ENCODE results near the gene KDELR3.

The KDELR3 gene

DNA sequence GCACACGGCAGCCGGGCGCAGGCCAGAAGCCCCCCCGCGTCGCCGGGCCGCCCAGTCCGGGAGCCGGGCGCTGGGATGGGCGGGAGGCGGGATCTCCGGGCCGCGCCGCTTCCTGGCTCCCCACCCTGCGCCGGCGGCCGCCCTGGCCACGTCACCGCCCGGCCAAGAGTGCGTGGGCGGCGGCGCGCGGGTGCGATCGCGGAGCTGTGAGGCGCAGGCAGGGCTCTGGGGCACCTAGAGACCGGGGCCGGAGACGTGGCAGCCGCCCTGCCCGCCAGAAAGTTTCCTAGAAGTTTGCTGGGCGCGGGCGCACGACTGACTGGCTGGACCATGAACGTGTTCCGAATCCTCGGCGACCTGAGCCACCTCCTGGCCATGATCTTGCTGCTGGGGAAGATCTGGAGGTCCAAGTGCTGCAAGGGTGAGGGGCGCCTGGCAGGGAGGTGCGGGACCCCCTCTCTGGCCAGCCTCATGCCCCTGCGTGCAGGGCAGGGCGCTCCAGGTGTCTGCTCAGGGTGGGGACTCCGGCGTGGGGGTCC lies at the start of gene KDELR3:
TSS of gene KDELR3 (plus strand) at position 193 of the 539 bp plus-strand sequence. CDS start at position 331, 138 bp downstream.
- peak; percentile 43 for DNase-seq

DNA sequence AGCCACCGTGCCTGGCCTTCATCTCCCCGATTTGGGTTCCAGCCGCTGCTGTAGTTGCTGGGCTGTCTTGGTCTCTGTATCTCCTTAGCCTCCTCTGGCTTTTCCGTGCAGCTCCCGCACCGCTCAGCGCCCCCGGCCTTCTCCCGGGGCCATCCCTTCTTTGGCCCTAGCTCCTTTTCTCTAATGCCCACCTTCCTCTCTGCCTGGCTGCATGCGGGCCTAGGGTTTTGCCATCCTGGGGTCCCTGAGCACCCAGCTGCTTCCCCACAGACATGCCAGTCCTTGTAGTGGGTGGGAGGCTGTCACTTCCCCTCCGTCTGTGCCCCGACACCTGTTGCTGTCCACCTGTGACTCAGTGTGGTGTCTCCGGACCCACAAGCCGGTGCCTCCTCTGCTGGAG lies 49.3 kb upstream of the KDELR3 start:
- DNase-seq: no peak

DNA sequence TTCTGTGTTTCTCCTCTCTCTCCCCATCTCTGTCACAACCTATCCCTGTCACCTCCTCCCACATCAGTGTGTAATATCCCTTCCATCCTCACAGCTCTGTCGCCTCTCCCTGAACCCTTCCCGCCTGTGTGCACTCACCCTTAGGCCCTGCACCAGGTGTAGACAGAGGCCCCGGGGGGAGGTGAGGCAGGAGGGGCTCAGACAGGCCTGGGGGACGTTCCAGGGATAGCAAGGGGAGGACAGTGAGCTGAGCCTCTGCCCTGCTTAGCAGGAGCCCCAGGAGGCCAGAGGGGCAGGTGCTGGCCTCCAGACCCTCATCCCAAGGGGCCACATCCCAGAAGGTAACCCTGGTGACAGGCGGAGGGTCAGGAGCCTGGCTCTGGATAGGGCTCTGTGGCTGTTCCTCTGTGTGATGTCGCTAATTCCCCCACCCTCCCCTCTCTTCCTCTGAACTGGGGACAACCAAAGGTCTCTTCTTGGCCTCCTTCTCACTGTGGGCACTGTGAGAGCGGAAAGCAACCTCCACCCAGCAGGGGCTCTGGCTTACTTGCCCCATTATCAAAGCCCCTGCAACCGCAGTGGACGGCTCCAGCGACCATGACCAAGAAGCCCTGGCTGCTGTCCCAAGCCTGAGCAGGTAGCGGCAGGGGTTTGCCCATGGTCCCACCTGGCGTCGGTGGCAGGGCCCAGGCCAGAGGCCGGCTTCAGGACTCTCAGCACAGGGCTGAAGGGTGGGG lies 48.6 kb upstream of the KDELR3 start:
- DNase-seq: no peak

DNA sequence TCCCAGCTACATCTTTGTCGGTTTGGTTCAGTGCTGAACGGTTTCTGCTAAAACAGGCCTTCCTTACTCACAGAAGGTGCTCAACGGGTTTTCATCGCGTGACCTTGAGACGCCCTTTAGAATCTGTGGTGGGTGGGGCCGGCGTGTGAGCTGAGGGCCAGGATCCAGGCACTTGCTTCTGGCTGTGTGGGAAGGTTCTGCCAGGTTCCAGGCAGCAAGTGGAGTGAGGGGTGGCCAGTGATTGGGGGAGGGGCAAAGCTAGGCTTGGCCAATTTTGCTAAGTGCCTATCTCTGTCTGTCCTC lies 48.1 kb upstream of the KDELR3 start:
- no peak for DNase-seq

DNA sequence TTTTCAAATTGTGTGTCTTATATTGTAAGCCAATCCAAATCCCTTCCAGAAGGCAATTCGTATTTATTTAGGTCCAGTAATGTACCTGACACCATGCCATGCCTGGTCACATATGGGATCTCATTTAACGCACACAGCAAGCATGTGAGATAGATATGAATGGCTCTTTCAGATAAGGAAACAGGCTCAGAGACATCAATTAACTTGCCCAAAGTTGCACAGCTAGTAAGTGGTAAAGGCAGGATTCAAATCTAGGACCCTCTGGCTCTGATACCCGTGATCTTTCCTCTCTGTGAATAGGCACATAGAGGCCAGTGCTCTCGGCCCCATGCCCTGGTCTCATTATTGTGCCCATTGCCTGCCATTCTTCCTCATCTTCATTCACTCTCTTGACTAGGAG lies 47.2 kb upstream of the KDELR3 start:
- no peak for DNase-seq

DNA sequence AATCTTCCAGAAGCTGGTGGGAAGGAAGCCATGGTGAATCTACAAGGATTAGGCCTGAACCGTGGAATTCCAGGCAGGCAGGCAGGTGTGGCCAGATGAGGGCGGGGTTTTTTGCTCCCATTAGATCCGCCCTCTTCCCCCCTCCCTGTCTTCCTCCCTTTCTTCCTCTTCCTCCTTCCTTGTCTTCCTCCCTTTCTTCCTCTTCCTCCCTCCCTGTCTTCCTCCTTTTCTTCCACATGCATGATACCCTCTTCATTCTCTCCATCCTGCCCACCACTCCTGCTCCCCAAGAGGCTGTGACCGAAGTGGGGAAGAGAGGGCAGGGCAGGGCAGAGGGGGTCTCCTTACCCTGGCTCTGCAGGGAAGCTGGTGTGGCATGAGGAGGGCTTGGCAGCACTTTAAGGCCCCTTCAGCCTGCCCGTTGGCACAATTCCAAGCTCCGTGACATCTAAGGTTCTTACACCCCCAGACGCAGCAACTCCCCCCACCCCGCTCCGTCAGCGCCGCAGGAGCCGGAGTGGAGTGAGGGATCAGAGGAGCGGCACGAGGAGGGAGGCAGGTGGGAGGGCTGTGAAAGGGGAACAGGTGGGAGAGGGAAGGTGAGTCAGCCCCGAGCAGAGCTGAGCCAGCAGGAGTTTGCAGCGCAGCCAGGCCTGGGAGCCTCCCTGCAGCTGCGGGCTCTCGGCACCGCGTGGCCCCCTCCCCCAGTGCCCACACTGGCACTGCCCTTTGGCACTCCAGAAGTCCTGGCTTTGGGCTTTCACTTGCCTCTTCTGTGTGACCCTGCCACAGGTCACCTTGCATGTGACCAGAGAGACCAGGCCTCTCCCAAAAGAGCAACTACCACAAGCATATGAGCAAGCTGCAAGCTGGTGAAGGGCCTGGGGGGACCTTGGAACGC lies 45.0 kb upstream of the KDELR3 start:
- peak; percentile 77 for DNase-seq

DNA sequence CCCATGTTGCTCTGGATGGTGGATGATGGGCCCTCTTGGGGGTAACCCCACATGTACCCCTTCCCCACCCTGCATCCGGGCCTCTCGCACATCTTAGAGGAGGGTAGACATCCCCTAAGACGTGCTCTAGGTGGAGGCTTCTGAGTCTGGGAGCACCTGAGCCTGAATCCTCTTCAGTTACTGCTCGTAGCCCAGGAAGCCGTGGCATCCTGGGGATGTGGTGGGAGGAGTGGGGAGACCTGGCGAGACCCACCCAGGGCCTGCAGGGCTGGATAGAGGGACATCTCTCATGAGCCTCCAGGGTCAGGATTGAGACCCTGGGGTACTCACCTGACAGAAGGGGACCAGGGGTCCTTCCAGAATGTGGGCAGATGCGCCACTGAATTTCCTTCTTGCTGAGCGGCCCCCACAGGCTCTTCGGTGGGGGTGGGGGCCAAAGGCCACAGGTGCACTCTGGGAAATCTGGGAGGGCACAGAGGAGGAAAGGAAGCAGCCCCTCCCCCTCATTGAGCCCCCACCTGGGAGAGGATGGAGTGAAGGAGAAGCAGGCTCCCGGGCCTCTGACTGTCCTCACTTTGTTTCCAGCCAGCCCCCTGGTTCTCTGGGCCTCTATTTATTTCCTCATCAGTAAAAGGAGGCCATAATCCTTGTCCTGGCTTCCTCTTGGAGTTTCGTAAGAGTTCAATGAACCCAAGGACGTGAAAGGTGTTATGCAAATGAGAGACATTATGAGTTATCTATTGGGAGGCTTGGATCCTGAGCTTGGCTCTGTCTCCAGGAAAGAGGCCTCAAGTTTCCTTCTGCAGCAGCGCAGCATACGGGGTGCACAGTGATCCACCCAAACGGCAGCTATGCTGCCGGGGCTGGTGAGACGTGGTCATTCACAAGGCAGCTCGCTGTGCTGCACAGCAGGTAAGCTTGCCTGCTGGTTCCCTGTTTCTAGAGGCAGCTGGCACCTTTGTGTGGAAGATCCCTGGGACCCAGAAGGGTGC lies 44.1 kb upstream of the KDELR3 start:
- no peak for DNase-seq

DNA sequence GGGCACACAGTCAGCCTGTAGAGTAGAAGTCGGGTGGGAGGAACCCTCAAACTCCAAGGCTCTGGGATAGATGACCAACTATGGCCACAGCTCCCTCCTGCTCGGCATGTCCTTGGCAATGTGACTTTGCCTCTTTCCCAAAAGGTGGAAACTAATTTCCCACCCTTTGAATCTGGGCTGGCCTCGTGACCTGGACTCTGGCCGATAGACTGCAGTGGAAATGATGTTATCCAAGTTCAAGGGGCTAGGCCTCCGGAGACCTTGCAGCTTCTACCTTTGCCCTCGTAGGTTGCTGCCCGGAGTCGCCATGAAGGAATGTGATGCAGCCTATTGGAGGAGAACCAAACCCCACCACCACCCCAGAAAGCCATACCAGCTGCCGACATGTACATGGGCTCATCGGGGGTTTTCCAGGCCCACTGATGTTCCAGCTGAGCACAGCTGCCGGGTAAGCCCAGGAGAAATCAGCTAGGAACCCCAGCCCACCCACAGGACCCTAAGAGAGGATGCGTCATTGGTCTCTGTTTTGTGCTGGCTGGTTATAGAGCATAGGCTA lies 43.3 kb upstream of the KDELR3 start:
- DNase-seq: no peak

DNA sequence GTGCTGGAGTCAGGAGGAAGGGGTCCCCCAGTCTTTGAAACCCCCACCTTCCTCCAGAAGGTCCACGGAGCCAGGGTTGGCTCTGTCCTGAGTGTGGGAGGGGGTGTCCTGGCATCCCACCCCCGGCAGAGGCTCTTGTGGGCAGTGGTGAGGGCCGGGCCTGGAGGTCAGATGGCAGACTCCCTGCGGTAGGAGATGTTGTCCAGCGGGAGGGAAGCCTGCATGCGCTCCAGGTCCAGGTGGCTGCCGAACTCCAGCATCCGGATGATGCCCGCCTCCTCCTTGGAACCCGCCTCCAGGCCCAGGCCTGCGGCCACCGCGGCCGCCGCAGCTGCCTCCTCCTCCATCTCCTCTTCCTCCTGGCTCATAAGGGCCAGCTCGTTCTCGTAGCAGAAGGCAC lies 41.3 kb upstream of the KDELR3 start:
- no peak for DNase-seq

DNA sequence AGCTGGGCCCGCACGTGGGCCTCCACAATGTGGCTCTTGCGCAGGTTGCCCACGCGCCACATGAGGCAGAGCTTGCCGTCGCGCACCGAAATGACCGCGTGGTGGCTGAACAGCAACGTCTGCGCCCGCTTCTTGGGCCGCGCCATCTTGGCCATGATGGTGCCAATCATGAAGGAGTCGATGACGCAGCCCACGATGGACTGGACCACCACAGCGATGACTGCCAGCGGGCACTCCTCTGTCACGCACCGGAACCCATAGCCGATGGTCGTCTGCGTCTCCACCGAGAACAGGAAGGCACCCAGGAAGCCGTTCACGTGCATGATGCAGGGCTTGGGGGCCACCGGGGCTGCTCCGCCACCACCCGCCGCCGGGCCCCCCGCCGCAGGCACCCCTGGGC lies 40.4 kb upstream of the KDELR3 start:
- DNase-seq: no peak

DNA sequence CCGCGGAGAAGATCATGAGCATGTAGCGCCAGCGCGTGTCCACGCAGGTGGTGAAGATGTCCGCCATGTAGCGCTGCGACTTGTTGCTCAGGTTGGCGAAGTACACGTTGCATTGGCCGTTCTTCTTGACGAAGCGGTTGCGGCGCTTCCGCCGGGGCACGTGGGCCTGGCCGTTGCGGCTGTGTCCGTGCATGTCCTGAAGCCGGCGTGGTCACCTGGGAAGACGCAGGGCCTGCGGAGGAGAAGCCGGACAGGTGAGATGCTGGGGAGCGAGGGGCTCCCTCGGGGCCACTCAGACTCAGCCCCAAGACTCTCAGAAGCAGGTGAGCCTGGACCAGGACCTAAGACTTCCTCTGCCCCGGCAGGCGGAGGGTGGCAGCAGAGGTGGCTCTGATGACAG lies 40.0 kb upstream of the KDELR3 start:
- no peak for DNase-seq

DNA sequence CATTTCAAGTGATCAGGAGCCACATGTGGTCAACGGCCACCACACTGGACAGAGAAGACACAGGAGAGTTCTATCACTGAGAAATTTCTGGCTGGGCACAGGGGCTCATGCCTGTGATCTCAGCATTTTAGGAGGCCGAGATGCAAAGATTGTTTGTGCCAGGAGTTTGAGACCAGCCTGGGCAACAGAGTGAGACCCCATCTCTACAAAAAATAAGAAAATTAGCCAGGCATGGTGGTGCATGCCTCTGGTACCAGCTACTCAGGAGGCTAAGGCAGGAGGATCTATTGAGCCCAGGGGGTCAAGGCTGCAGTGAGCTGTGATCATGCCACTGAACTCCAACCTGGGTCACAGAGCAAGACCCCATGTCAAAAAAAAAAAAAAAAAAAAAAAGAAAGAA lies 39.2 kb upstream of the KDELR3 start:
- no peak for DNase-seq

DNA sequence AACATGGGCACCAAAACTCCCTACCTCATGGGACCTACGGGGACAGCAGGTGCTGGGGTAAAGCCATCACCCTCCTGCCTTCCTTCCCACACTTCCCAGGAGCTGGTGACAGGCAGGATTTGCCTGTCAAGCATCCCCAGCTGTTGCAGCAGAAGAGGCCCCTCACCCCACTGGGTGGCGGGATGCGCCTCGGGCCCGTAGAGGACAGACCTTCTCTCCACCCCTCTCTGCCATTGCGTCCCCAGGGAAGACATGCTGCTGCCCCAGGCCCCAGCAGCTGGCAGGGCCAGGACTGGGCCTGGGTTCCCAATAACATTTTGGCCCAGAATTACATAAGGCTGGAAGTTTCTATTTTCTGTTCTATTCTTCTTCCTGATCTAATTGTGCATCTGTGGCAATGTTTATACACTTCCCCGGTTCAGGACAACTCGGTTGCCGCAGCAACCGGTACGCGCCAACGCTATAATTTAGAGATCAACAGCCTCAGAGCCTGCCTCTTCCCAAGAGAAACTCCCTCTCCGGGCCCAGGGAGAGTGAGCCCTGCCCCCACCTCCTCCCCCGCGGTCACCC lies 38.3 kb upstream of the KDELR3 start:
- no peak for DNase-seq

DNA sequence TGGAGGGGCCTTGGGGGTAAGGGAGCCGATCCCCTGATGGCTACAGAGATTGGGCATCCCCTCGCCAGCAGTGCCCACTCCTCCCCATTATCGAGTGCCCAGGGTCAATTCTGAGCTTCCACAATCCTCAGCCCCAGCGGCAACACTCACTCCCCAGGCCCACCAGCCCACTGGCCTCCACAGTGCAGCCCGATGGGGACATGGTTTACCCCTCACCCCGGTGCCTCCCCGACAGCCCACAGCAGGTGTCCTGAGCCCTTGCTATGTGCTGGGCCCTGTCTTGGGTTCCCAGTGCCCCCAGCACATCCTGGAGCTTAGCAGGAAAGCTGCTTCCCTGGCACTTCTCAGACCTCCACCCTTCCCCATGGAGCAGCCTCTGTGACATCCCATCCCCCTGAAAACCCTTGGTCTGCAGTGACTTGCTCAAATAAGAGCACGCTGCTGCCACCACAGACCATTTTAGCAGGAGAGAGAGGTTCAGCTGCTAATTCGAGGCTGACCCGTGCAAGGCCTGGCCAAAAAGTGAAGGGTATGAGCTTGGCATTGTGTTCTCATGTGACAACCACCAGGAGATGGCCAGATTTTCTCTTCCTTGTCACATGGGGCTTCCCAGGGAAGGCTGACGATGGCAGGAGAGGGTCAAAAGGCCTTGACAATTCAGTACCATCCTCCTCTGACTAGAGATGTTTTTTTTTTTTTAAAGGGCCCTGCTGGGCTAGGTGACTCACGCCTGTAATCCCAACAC lies 36.5 kb upstream of the KDELR3 start:
- DNase-seq: no peak

DNA sequence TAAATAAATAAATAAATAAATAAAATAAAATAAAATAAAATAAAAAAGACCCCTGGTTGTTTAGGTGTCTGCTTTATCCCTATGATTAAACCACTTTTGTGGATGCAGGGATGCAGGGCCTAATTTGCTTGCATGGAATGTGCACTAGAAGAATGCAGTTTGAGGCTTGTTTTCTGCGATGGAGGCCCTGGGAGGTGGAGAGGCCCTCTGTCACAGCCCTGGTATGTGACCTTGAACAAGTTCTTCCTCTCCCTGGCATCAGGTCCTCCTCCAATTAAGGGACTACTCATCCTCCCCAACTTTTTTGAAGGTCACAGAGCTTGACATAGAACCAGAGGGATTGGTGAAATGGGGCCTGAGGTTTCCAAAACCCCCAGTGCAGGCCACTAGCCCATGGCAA lies 35.6 kb upstream of the KDELR3 start:
- DNase-seq: peak; percentile 16

DNA sequence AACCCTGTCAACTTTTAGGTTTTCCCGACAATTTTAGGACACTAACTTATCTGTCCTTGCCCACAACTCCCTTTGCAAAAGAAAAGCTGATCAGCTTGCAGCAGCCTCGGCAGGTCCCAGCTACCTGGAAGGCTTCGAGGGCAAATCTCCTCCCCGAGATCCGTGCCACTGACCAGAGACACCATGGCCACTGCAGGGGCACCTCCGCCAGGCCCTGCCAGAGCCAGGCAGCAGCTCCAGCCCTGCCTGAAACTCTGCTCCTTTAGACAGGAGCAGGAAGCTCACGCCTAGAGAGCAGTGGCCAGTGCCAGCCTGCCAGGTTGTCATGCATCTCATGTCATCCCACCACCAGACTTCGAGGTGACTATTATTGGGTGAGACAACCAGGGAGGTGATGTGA lies 34.0 kb upstream of the KDELR3 start:
- no peak for DNase-seq

DNA sequence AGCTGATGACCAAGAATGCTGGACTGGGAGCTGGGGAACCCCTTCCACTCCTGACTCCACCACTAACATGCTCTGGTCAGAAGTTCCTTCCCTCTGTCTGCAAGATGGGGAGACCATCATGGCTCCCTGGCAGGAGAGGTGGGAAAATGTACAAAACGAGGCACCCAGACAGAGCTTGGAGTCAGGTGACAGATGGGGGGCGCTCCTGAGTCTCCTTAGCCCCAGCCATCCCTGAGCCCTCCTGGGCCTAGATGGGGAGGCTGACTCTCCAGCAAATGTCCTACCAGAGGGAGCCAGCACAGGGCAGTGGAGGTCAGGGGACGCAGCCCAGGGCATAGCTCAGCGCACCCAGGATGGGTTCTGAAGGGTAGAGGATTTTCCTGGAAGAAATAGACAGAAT lies 32.9 kb upstream of the KDELR3 start:
- no peak for DNase-seq

DNA sequence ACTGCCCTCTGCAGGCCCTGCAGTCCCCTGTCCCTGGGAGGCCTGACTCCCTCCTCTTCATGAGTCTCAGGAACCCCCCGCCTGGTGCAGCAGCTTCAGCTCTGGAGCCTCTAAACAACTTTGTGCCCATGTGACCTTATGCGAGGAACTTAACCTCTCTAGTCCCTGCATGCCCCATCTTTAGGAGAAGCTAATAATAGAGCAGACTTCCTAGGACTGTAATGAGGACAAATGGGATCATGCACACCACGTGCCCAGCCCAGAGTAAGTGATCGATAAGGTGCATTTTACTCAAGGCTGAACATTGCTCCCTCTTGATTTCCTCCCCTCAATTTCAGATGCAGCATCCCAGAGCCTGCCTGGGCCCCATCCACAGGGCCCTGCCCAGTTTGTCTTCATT lies 31.9 kb upstream of the KDELR3 start:
- no peak for DNase-seq

DNA sequence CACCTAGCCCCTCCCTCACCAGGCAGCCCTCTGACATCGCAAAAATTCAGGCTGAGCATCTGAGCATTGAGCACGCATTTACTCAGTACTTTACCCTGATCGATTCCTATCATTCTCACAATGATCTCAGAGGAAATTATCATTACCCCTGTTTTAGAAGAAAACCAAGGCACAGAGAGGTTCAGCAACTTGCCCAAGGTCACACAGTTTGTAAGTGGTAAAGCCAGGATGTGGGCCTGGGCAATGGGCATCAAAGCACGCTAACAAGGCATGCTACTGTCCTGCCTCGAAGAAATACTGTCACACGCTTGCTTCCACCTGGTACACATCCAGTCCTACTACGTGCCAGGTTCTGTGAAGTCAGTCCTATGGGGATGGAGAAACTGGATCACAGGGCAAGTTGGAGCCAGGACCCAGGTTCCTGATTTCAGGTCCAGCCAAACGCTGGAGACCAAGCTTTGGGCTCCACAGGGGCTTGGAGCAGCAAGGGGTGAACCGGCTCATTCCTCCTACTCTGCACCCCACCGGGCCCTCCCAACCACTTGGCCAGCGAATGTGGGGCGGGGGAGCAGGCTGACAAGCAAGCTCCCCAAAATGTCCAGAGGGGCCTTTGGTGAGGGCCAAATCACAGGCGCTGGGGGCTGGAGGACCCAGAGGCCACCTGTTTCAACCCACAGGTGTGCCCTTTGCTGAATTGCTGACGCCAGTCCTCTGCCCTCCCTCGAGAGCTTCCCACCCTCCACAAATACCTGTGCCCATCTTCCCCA lies 31.1 kb upstream of the KDELR3 start:
- no peak for DNase-seq

DNA sequence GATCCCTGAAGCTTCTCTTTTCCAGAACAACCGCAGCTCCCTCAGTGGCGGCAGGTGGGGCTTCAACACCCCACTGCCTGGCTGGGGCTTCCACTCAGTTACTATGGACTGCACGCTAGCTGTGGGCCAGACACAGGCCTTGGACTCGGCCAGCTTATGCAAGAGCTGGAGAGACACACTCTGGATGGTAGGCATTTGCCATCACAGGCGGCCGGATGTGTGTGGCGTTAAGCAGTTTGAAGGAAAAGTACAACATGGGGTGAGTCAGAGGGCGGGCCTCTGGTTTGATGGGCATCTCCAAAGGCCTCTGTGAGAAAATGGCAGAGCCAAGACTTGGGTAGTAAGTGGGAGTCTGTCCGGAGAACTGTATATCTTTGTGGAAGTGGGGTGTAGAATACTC lies 30.5 kb upstream of the KDELR3 start:
- no peak for DNase-seq
